H1 (cell line): ENCODE measurements around the gene CCK. TPM values are rescaled to one million over a fixed set of nuclear protein-coding genes. Genes with fewer than 3 reads are reported as not detected.

Source experiments
- CTCF ChIA-PET: fragments of 300-600 bp; sonication (Branson Sonifier 250); formaldehyde crosslinking; loops from one replicate; lab custom pipeline; 2021; ENCODE audit not compliant: partially characterized antibody; lab: Charles Lee
- POLR2A ChIA-PET: fragments of 300-600 bp; sonication (Branson Sonifier 250); formaldehyde crosslinking; loops from one replicate; lab custom pipeline; 2021; ENCODE audit warnings: inconsistent platforms; ENCODE audit not compliant: partially characterized antibody; lab: Charles Lee
- DNase-seq, 2 experiments: peaks; one replicate each; pipeline versions ENCODE4 v3.0.0 to v3.0.0-alpha.2; 2010 to 2022; ENCODE audit warnings: low spot score in 2 of 2, low read depth in 1 of 2, mixed read lengths in 1 of 2
- FAIRE-seq: peaks from 2 replicates; lab custom pipeline; 2011; peaks lifted over from hg19 to GRCh38; lab: Jason Lieb, UNC
- H2AFZ ChIP-seq: 2 replicates; pipeline ENCODE4 v1.8.1; 2012; ENCODE audit warnings: low read length, inconsistent platforms
- H2AK5ac ChIP-seq: 2 replicates; pipeline ENCODE4 v1.6.1; 2013; ENCODE audit warnings: low read depth, low read length
- H2BK120ac ChIP-seq: replicated peaks from 2 replicates; pipeline ENCODE3; 2013; ENCODE audit warnings: low read depth, low read length, inconsistent platforms
- H2BK12ac ChIP-seq: 2 replicates; pipeline ENCODE4 v1.6.1; 2013; ENCODE audit warnings: low read depth, low read length
- H2BK15ac ChIP-seq: 2 replicates; pipeline ENCODE4 v1.6.1; 2013; ENCODE audit warnings: low read length
- H2BK20ac ChIP-seq: 2 replicates; pipeline ENCODE4 v1.6.1; 2013; ENCODE audit warnings: low read length
- H2BK5ac ChIP-seq: 2 replicates; pipeline ENCODE4 v1.6.1; 2013; ENCODE audit warnings: low read depth, low read length
- H3K14ac ChIP-seq: 2 replicates; pipeline ENCODE4 v1.6.1; 2013; ENCODE audit warnings: inconsistent platforms; ENCODE audit not compliant: insufficient read length
- H3K18ac ChIP-seq: 2 replicates; pipeline ENCODE4 v1.6.1; 2013; ENCODE audit warnings: low read length; ENCODE audit errors: extremely low read depth
- H3K23ac ChIP-seq: 2 replicates; pipeline ENCODE4 v1.6.1; 2013; ENCODE audit warnings: inconsistent platforms; ENCODE audit not compliant: insufficient read length
- H3K23me2 ChIP-seq: 2 replicates; pipeline ENCODE4 v1.6.1; 2013; ENCODE audit warnings: low read depth, low read length
- H3K27ac ChIP-seq: 2 replicates; pipeline ENCODE4 v1.6.1; 2011; ENCODE audit warnings: low read depth, low read length, inconsistent platforms
- H3K27me3 ChIP-seq, 4 experiments: replicated peaks in 1 of 4; 1 replicate in 1 of 4; 2 replicates in 3 of 4; pipeline versions ENCODE4 v1.6.1 to v1.8.1; 2011 to 2013; ENCODE audit warnings: low read length in 3 of 4, mild to moderate bottlenecking in 3 of 4, inconsistent platforms in 2 of 4, mixed read lengths in 2 of 4, moderate library complexity in 1 of 4; ENCODE audit not compliant: control insufficient read depth in 3 of 4, insufficient read depth in 3 of 4; ENCODE audit errors: extremely low read depth in 1 of 4
- H3K36me3 ChIP-seq, 4 experiments: 2 replicates each; pipeline versions ENCODE4 v1.6.1 to v1.8.1; 2011 to 2013; ENCODE audit warnings: mild to moderate bottlenecking in 4 of 4, low read length in 3 of 4, moderate library complexity in 2 of 4, control low read depth in 1 of 4, inconsistent platforms in 1 of 4; ENCODE audit not compliant: insufficient read depth in 4 of 4, control insufficient read depth in 2 of 4
- H3K4ac ChIP-seq: replicated peaks from 2 replicates; pipeline ENCODE3; 2013; ENCODE audit warnings: low read length, low read depth, mixed read lengths, inconsistent platforms; ENCODE audit not compliant: insufficient read length
- H3K4me1 ChIP-seq, 4 experiments: replicated peaks in 1 of 4; 1 replicate in 1 of 4; 2 replicates in 3 of 4; pipeline versions ENCODE4 v1.6.1 to v1.8.1; 2011 to 2013; ENCODE audit warnings: low read length in 3 of 4, inconsistent platforms in 2 of 4, mixed read lengths in 1 of 4; ENCODE audit not compliant: insufficient read depth in 4 of 4, control insufficient read depth in 3 of 4
- H3K4me2 ChIP-seq, 2 experiments: 2 replicates each; pipeline versions ENCODE4 v1.6.1 to v1.8.1; 2011 to 2013; ENCODE audit warnings: low read depth in 2 of 2, low read length in 2 of 2, control low read depth in 1 of 2, inconsistent platforms in 1 of 2, mild to moderate bottlenecking in 1 of 2; ENCODE audit not compliant: insufficient read depth in 1 of 2
- H3K4me3 ChIP-seq, 4 experiments: fragments of 200-600, 300-600 bp in 1 of 4; sonication (generic), shearing (Covaris generic), sonication (Bioruptor Twin) in 1 of 4; 2 replicates each; pipeline versions ENCODE4 v1.5.1 to v1.8.1; 2011 to 2016; ENCODE audit warnings: low read length in 4 of 4, low read depth in 3 of 4, control low read depth in 2 of 4, inconsistent platforms in 2 of 4, mild to moderate bottlenecking in 2 of 4, mixed read lengths in 1 of 4, moderate library complexity in 1 of 4; ENCODE audit not compliant: insufficient read depth in 2 of 4; ENCODE audit errors: extremely low read depth in 1 of 4
- H3K56ac ChIP-seq: replicated peaks from 2 replicates; pipeline ENCODE3; 2013; ENCODE audit warnings: low read depth, mild to moderate bottlenecking, mixed read lengths, low read length, inconsistent platforms; ENCODE audit not compliant: insufficient read length
- H3K79me1 ChIP-seq: 2 replicates; pipeline ENCODE4 v1.6.1; 2013; ENCODE audit warnings: low read depth, low read length, control low read depth
- H3K79me2 ChIP-seq, 2 experiments: 2 replicates each; pipeline versions ENCODE4 v1.6.1 to v1.8.1; 2012 to 2013; ENCODE audit warnings: low read length in 2 of 2, mild to moderate bottlenecking in 2 of 2, inconsistent platforms in 1 of 2; ENCODE audit not compliant: insufficient read depth in 2 of 2, control insufficient read depth in 1 of 2
- H3K9ac ChIP-seq, 4 experiments: replicated peaks in 1 of 4; 1 replicate in 1 of 4; 2 replicates in 3 of 4; pipeline versions ENCODE4 v1.6.1 to v1.8.1; 2011 to 2013; ENCODE audit warnings: low read depth in 3 of 4, low read length in 3 of 4, control low read depth in 2 of 4, mild to moderate bottlenecking in 2 of 4, moderate library complexity in 2 of 4, inconsistent platforms in 1 of 4; ENCODE audit errors: extremely low read depth in 1 of 4
- H3K9me3 ChIP-seq, 2 experiments: 2 replicates each; pipeline versions ENCODE4 v1.6.1 to v1.8.1; 2012 to 2013; ENCODE audit warnings: mild to moderate bottlenecking in 2 of 2, moderate library complexity in 2 of 2, control low read depth in 1 of 2, inconsistent platforms in 1 of 2, low read depth in 1 of 2, low read length in 1 of 2, mixed read lengths in 1 of 2; ENCODE audit not compliant: insufficient read depth in 2 of 2
- H4K20me1 ChIP-seq, 2 experiments: replicated peaks in 1 of 2; 2 replicates each; pipeline versions ENCODE3 to v1.8.1; 2011 to 2013; ENCODE audit warnings: inconsistent platforms in 2 of 2, low read length in 2 of 2, mild to moderate bottlenecking in 1 of 2; ENCODE audit not compliant: insufficient read depth in 2 of 2, control insufficient read depth in 1 of 2
- H4K5ac ChIP-seq: 2 replicates; pipeline ENCODE4 v1.6.1; 2013; ENCODE audit warnings: low read length, low read depth, mixed read lengths, inconsistent platforms; ENCODE audit not compliant: insufficient read length
- H4K8ac ChIP-seq: 2 replicates; pipeline ENCODE4 v1.8.0; 2013; ENCODE audit warnings: mild to moderate bottlenecking, moderate library complexity, low read length, inconsistent platforms; ENCODE audit not compliant: insufficient read depth; ENCODE audit errors: extremely low read depth
- H4K91ac ChIP-seq: replicated peaks from 2 replicates; pipeline ENCODE3; 2013; ENCODE audit warnings: low read length, mixed read lengths, inconsistent platforms; ENCODE audit not compliant: insufficient read length
- HDAC6 ChIP-seq: IDR thresholded peaks from one replicate; pipeline ENCODE4 v1.7.1; 2012; ENCODE audit warnings: low read depth, mild to moderate bottlenecking, inconsistent platforms, low read length, moderate library complexity
- RFX5 ChIP-seq: IDR thresholded peaks from 2 replicates; pipeline ENCODE4 v1.6.1; 2011; ENCODE audit warnings: low read depth, low read length, improper control_type of control experiment, borderline replicate concordance
- RNF2 ChIP-seq: fragments of 200-900, 300-1000 bp; sonication (generic); IDR thresholded peaks from 2 replicates; pipeline ENCODE4 v1.7.1; 2016; ENCODE audit warnings: borderline replicate concordance, low read depth, mild to moderate bottlenecking, antibody characterized with exemption, low read length; ENCODE audit not compliant: poor library complexity, severe bottlenecking; ENCODE audit errors: missing control alignments
- SAP30 ChIP-seq: fragments of 300-600 bp; sonication (generic); IDR thresholded peaks from 2 replicates; pipeline ENCODE4 v1.7.1; 2012; ENCODE audit warnings: low read length, moderate library complexity, mild to moderate bottlenecking, inconsistent platforms; ENCODE audit not compliant: insufficient read depth, insufficient replicate concordance
- WGBS, 2 experiments: shearing (Covaris generic) in 1 of 2; methylation state at CpG; one replicate each; pipeline versions ENCODE4 v1.1.6 to v1.1.7; 2013 to 2015; ENCODE audit warnings: low lambda C conversion rate in 2 of 2, mixed read lengths in 2 of 2, inconsistent platforms in 1 of 2, low coverage in 1 of 2, missing lambda C conversion rate in 1 of 2; ENCODE audit not compliant: insufficient replicate concordance in 2 of 2, insufficient coverage in 1 of 2, insufficient read length in 1 of 2; ENCODE audit errors: extremely low coverage in 1 of 2, missing lambda C conversion rate in 1 of 2; 5-methylcytosine and 5-hydroxymethylcytosine counted together
- polyA plus RNA-seq, 7 experiments: library from polyadenylated mRNA; depleted of rRNA in 3 of 7; stranded (reverse) in 5 of 7; unstranded in 2 of 7; fragments of >200 nt in 5 of 7; fragments of 200-250 nt in 2 of 7; gene quantifications; 1 replicate in 5 of 7; 2 replicates in 1 of 7; 4 replicates in 1 of 7; pipeline versions ENCODE4 v1.2.1 to v1.2.3, GENCODE V29; 2011 to 2013; ENCODE audit warnings: missing spikeins in 2 of 7, mixed read lengths in 2 of 7
- total RNA-seq: library from RNA; stranded (reverse); fragmentation: NEBNext Ultra II Directional; extraction: Animal tissue kit (Norgen Biotek cat#: 25700); gene quantifications from 2 replicates; pipeline ENCODE4 v1.2.1, GENCODE V29; 2021

CCK gene
- total and polyA plus RNA-seq, 2 of the 8 experiments (the other 6 are each of a cell fraction or from before 2014, with no cell fraction given): 0.99 to 2.8 TPM

DNA sequence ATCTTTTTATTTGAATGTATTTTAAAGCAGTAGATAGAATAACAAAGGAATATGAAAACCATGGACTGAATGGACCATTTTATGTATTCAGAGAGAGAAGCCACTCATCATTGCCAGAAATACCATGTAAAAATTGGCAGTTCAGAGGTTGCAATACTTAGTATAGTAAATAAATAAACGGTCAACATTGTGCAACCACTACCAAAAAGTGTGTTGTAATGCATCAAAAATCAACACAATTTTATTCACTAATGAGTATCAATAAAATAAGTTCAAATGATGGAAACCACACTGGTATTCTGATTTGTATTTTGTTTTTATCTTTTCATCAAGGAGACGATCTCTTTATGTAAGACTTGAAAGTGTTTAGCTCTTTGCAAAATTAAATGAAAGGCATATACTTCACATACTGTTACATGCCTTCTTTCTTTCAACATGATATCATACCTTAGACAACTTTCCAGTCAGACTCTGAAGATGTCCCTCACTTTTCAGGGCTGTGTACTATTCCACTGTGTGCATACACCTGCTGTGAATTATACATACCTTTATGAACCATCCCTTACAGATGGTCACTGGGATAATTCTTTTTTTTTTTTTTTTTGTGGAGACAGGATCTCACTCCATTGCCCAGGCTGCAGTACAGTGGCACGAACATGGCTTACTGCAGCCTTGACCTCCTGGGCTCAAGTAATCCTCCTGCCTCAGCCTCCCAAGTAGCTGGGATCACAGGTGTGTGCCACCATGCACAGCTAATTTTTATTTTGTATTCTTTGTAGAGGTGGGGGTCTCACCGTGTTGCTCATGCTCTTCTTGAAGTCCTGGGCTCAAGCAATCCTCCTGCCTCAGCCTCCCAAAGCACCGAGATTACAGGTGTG lies 40.3 kb downstream of the CCK start:
- Histone ChIP-seq H2AK5ac (no peak overlapping the region), H3K4me2 (no peak overlapping the region), H3K23me2 (no peaks in the 10 kb centered on the region), H3K79me2 (no peaks in the 10 kb centered on the region), H4K5ac (no peak overlapping the region), H3K4me1 (0 out of 7 replicates have a peak, but pooled peaks cover 0 to 4% (median 0%) of the 10 kb centered on the region in 4 experiments), H3K4ac (no peak overlapping the region), H2BK12ac (no peak overlapping the region), H3K27me3 (no peaks in the 10 kb centered on the region; a peak in 1 of 7 replicates), H3K18ac (no peak overlapping the region), H2AFZ (no peak overlapping the region), H4K8ac (no peak overlapping the region), H3K14ac (no peak overlapping the region), H3K23ac (no peak overlapping the region), H4K91ac (no peak overlapping the region), H3K56ac (no peak overlapping the region), H2BK15ac (no peak overlapping the region), H3K9me3 (no peaks in the 10 kb centered on the region), H3K36me3 (peaks cover 0 to 14% (median 10%) of the 10 kb centered on the region in 4 experiments; a peak in 5 of 8 replicates), H2BK20ac (no peak overlapping the region), H4K20me1 (no peaks in the 10 kb centered on the region), H3K79me1 (no peaks in the 10 kb centered on the region; the same call in 1 of the 2 replicates), H2BK5ac (no peak overlapping the region), H3K27ac (no peak overlapping the region), H2BK120ac (no peak overlapping the region), H3K9ac (no peak overlapping the region), H3K4me3 (no peak overlapping the region)
- DNase-seq: no peak
- 77% methylated on average over 5 of the region's 5 CpGs; no CpG with 5 or more reads in 1 of the 2 experiments for WGBS, 2 experiments
- no peak for TF ChIP-seq RNF2
- TF ChIP-seq HDAC6: no peak
- no peak for TF ChIP-seq SAP30
- TF ChIP-seq RFX5: no peak
- CTCF ChIA-PET: interaction anchor here (0.6 kb wide), 1 partner anchor 107 kb away, joined by 3 read pairs; no protein-coding TSS in a partner anchor
- no peak for FAIRE-seq
- POLR2A ChIA-PET: interaction anchor here (0.6 kb wide), 1 partner anchor 366 kb away, joined by 3 read pairs; no protein-coding TSS in a partner anchor
